KBM-7 (cell line): ENCODE results near the gene ILDR2.

Source experiments
- DNase-seq: peaks from one replicate; pipeline ENCODE4 v3.0.0-alpha.2; 2015
- in situ Hi-C: fragments of 300-500 bp; cut with MboI; formaldehyde crosslinking; loops from 2 replicates; pipeline ENCODE4 v1.14.3; 2020; ENCODE audit warnings: low sequenced_read_pairs, low pct_unique_long_range_greater_than_20kb, mixed read lengths

ILDR2 gene

DNA sequence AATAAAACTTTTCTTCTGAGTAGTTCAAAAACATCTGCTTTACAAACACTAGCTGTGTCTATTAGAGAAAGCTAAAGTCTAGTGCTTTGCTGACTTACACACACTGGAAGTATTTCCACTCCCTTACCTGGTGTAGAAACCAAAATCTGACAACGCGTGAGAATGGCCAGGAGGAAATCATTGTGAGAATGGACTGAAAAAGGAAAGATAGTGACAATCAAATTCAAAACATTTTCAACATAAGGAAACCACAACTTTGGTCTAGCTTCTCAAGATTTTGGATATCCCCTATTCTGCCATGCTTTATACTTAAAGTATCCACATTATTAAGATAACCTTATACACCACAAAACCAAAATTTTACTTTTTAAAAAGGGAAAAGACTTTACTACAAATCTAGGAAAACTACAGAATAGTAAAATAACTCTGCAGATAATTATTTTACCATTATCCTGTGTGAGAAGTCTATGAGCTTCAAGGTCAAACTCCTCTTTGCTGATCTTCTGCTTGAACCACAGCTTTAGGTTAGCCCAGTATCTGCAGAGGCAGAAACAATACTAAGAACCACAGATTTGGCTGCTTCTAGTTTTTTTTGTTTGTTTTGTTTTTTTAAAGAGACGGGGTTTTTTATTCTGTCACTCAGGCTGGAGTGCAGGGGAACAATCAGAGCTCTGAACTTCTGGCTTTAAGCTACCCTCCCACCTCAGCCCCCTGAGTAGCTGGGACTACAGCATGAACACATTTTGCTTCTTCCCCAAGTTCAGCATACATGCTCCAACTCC lies 105.8 kb downstream of the ILDR2 start:
- in situ Hi-C loops = no loop called here
- no peak for DNase-seq

GRCh38 chr1:166868639-166869038 lies 106.7 kb downstream of the ILDR2 start:
- no peak for DNase-seq
- in situ Hi-C loops = no loop called here

GRCh38 chr1:166865926-166866325 lies 109.4 kb downstream of the ILDR2 start:
- DNase-seq = no peak
- in situ Hi-C loops = no loop called here

- no peak for DNase-seq
- in situ Hi-C loops = no loop called here
Observed at GRCh38 chr1:166859597-166859996, 115.7 kb downstream of the ILDR2 start.

DNA sequence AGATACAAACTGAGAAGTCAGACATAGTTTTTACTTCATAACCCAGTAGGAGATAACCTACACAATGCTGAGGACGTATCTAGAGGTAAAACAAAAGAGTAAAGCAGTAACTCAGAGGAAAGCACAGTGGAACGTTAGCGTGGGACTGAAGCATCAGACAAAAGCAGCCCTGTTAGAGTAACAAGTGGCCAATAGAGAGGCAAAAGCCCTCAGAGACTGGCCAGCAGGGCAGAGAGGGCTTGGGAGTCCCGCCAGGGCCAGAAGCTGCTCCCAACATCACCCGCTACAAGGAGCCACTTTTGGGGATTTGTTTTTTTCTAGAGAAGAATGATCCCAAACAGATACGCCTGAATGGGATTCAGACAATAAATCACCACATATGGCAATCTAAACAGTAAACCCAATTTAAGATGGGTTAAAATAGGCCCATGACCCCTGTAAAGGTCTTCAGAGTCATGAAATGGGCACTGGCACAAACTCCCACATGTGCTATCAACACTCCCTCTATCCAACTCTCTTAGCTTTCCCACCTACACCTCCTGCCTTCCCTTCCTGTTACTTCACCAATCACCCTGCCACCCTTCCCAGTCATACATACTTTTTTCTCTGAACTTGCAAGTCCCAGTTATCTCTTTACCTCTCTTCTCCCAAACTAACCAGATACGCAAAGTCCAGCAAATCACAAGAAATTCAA lies 116.5 kb downstream of the ILDR2 start:
- DNase-seq = no peak

More for the DNA sequence above, 116.5 kb downstream of the ILDR2 start:
- in situ Hi-C loops = no loop called here
